HG03457 (cell line): Measurements from ENCODE around the gene FXYD2.

Experiments used
- ATAC-seq: cut with Tn5 transposase; IDR thresholded peaks from one replicate; pipeline ENCODE4 v1.9.1; 2021; ENCODE audit warnings: moderate number of reproducible peaks; ENCODE audit not compliant: unreplicated experiment

The FXYD2 gene

DNA sequence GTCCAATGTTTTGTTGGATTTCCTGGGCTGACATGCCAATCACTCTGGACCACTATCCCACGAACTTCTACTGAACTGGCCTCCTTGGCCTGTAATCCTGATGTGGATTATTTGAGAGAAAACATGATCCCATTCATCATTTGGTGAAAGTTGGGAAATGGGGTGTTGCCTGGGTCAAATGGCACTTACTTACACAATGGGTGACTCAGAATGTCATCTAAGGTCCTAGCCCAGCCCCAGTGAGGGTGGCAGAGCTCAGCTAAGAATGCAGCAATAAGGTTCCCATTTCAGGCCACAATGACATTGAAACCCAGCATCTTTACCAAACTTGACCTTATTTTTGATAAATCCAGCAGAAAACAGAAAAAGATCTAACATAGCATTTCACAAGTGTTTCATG, 19.5 kb downstream of the FXYD2 start:
- ATAC-seq = no peak

- ATAC-seq = no peak
Measured at GRCh38 chr11:117803896-117804295, 20.6 kb downstream of the FXYD2 start.

- no peak for ATAC-seq
Measured at GRCh38 chr11:117799634-117800033, 24.9 kb downstream of the FXYD2 start.

GRCh38 chr11:117796872-117797529, 27.5 kb downstream of the FXYD2 start, which contains the start of gene DSCAML1:
Gene DSCAML1, minus strand, starts transcription at chr11:117797216. Its CDS starts 137 bp downstream, at chr11:117797079.
- no peak for ATAC-seq

DNA sequence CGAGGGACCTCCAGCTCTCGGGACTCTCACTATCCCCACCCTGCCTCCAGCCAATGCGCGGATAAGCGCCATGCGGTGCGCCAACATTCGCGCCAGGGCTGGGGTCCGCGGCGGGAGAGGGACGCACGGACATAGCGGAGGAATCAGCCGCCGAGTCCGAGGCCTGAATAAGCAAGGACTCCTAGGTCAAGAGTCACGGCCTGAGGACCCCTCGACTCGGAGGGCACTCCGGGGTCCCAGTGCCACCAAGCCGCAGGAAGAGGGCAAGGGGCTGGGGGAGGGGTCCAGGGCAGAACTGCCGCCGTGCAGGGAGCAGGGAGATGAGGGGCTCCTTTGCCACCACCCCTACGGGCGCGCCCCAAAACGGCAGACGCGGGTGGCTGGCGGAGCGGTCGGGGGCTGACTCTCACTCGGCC, 28.1 kb downstream of the FXYD2 start:
- ATAC-seq = no peak

GRCh38 chr11:117795638-117796455, 28.7 kb downstream of the FXYD2 start:
- ATAC-seq = no peak

GRCh38 chr11:117794772-117795629, 29.5 kb downstream of the FXYD2 start:
- no peak for ATAC-seq

DNA sequence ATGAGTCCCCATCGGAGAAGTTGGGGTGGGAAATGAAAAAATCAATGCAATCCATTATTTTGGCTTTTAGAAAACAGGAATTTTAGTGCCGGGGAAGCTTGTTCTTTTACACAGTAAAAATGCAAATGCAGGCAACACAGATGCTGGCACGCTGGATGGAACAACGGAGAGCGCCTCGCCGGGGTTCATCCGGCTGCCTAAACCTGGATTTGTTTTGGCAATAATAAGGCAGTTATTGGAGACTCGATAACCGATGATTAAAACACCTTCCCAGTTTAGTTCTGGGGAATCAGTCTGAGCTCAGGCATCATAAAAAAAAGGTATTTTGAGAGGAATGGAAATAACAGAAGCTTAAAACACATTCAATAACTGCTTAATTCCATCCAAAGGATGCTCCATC, 30.4 kb downstream of the FXYD2 start:
- no peak for ATAC-seq

DNA sequence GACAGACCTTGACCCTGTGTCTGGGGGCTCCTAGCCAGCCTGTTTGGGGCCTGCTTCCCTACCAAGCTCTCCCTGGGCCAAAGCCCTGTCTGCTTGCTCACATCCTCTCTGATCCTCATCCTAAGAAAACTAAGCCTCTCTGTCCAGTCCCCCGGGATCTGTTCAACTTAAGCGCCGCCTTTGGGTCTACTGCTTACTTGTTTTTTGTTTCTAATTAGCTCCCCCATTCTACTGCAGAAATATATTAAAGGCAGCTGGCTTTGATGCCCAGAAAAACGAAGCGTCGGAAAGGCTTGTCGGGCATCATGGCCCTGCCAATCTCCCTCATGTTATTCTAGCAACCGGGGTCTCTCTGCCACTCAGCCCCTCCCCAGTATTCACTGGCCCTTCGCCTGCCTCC, 31.0 kb downstream of the FXYD2 start:
- ATAC-seq = no peak

DNA sequence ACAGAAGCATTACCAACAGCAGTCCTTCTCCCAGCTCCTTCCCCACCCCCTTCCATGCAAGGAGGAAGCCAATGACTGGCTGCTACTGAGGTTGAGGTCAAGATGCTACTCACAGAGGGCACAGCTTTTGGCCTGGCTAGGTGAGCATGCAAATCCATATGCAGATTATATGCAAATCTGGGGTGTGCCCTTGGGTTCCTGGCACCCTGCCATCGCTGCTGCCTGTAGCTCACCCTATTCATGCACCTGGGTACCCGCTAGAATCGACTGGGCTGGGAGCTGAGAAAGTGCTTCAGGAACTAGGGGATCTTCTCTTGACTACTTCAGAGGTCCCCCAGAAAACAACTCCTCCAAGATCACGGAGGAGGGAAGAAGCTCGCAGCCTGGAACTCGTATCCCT, 31.6 kb downstream of the FXYD2 start:
- ATAC-seq = no peak

- no peak for ATAC-seq
Measured at GRCh38 chr11:117792241-117792640, 32.3 kb downstream of the FXYD2 start.

GRCh38 chr11:117790279-117790678, 34.3 kb downstream of the FXYD2 start:
- ATAC-seq = no peak

DNA sequence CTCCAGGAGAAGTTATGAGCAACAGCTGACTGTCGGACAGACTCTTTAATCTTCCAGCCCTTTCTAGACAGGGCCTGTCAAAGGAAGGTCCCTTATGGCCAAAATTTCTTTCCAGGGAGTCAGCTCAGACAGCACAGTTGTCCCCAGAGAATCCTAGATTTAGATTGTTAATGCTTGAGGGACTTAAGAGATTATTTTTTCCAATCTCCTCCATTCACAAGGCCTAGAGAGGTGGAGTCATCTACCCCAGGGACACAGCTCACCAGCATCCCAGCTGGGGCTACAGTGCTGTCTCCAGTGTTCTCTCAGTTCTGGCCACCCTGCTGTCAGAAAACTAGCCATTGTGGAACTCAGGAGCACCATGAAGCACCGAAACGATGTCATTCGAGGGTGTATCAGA, 35.3 kb downstream of the FXYD2 start:
- ATAC-seq = no peak

GRCh38 chr11:117786135-117786870, 38.2 kb downstream of the FXYD2 start:
- no peak for ATAC-seq

DNA sequence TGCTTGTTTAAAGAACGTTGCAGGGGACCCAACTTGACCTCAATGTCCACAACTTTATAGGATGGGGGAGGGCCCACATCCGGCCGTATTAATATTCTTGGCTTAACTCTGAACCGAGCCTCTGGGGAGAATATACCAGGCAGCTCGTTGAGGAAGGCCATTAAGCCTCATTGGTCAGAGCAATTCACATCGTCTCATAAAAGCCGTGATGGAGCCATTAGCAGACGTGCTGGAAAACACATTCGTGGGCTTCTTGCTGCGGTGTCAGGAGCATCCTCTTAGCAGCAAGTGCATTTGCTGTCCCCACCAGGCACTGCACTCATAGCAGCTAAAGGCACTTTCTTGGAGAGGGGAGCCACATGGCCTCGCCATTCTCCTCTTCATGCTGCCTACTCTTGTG, 42.4 kb downstream of the FXYD2 start:
- ATAC-seq = no peak

GRCh38 chr11:117781627-117782026, 42.9 kb downstream of the FXYD2 start:
- no peak for ATAC-seq

DNA sequence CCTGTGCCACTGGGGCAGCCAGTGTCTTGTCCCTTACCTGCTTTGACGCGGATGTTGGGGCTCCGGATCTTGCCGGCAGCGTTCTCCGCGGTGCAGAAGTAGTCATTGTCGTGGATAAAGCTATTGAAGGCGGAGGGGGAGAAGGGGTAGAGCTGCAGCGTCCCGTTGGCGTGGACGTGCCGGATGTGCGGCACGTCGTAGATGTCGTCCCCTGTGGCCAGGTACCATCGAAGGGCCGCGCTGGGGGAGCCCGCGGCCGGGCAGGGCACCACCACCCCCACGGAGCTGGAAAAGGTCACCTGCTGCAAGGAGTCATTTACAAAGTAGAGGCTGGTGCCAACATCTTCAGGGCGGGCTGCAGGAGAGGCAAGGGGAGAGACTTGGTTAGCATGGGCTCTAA, 44.1 kb downstream of the FXYD2 start:
- ATAC-seq = no peak

- no peak for ATAC-seq
Measured at GRCh38 chr11:117774553-117774952, 50.0 kb downstream of the FXYD2 start.

DNA sequence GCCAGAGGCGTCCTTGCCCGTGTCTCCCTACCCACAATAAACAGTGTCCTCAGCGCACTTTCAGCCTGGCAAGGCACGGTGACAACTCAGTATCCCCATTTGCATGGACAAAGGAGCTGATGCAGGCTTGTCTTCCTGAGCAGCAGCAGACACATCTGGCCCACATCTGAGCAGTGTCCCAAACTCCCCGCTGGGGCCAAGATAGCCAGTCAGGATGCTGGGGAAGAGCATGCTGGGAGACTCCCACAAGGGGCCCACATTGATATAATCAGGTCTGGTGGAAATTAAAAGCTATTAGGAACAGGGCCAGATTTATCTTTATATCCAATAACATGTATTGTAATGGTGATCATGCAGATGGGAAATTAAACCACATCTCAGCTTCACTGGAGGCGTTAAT, 52.2 kb downstream of the FXYD2 start:
- ATAC-seq = no peak

GRCh38 chr11:117771841-117772240, 52.7 kb downstream of the FXYD2 start:
- no peak for ATAC-seq

GRCh38 chr11:117771197-117771596, 53.3 kb downstream of the FXYD2 start:
- ATAC-seq = no peak
